SK-N-MC (cell line): ENCODE results near the gene PACSIN2.

Source experiments
- EZH2 ChIP-seq: fragments of 200-600 bp; sonication (generic); IDR thresholded peaks from one replicate; pipeline ENCODE4 v1.6.1; 2017; ENCODE audit warnings: antibody characterized with exemption
- POLR2AphosphoS5 ChIP-seq: IDR thresholded peaks from 2 replicates; pipeline ENCODE4 v1.6.1; 2012; ENCODE audit warnings: mild to moderate bottlenecking, low read depth, low read length, borderline replicate concordance

- TF ChIP-seq EZH2, result no peak
- no peak for TF ChIP-seq POLR2AphosphoS5
These were observed 129.5 kb downstream of the PACSIN2 start for GRCh38 chr22:42885446-42885845.
